ENCODE results near the gene TSSC4. TPM values are rescaled to one million over a fixed set of nuclear protein-coding genes. Genes with fewer than 3 reads are reported as not detected.

The TSSC4 gene
- total RNA-seq, 1 experiment from 2014 or later = 90.1 TPM

GRCh38 chr11:2366733-2367132, 33.8 kb upstream of the TSSC4 start:
- H3K4me3 ChIP-seq = no peak overlapping the region
- H3K36me3 ChIP-seq = no peaks in the 10 kb centered on the region
- H3K9me3 ChIP-seq = no peaks in the 10 kb centered on the region; the same call in 1 of the 2 replicates
- H3K27me3 ChIP-seq = no peaks in the 10 kb centered on the region
- no peak for DNase-seq

GRCh38 chr11:2367266-2368160, 33.0 kb upstream of the TSSC4 start:
- Histone ChIP-seq H3K9me3 (no peaks in the 10 kb centered on the region; the same call in 1 of the 2 replicates), H3K36me3 (no peaks in the 10 kb centered on the region), H3K27me3 (no peaks in the 10 kb centered on the region), H3K4me3 (no peak overlapping the region)
- no peak for DNase-seq

GRCh38 chr11:2368178-2368850, 32.2 kb upstream of the TSSC4 start:
- no peak for DNase-seq
- Histone ChIP-seq H3K9me3 (no peaks in the 10 kb centered on the region; the same call in 1 of the 2 replicates), H3K36me3 (no peaks in the 10 kb centered on the region), H3K4me3 (no peak overlapping the region), H3K27me3 (no peaks in the 10 kb centered on the region)

- Histone ChIP-seq H3K27me3 (no peaks in the 10 kb centered on the region), H3K4me3 (no peak overlapping the region), H3K9me3 (no peaks in the 10 kb centered on the region; the same call in 1 of the 2 replicates), H3K36me3 (no peaks in the 10 kb centered on the region)
- no peak for DNase-seq
Measured at GRCh38 chr11:2368851-2369180, 31.7 kb upstream of the TSSC4 start.

- no peak for DNase-seq
- Histone ChIP-seq H3K36me3 (no peaks in the 10 kb centered on the region), H3K9me3 (no peaks in the 10 kb centered on the region; the same call in 1 of the 2 replicates), H3K4me3 (no peak overlapping the region), H3K27me3 (no peaks in the 10 kb centered on the region)
Measured at GRCh38 chr11:2369320-2369719, 31.2 kb upstream of the TSSC4 start.

GRCh38 chr11:2369896-2370295, 30.7 kb upstream of the TSSC4 start:
- H3K27me3 ChIP-seq = no peaks in the 10 kb centered on the region
- no peak overlapping the region for H3K4me3 ChIP-seq
- no peak for DNase-seq
- H3K9me3 ChIP-seq = no peaks in the 10 kb centered on the region; the same call in 1 of the 2 replicates
- no peaks in the 10 kb centered on the region for H3K36me3 ChIP-seq

GRCh38 chr11:2374456-2375201, 25.9 kb upstream of the TSSC4 start:
- H3K36me3 ChIP-seq = peaks cover 9% of the 10 kb centered on the region
- no peak for DNase-seq
- H3K9me3 ChIP-seq = no peaks in the 10 kb centered on the region; the same call in 1 of the 2 replicates
- no peak overlapping the region for H3K4me3 ChIP-seq
- H3K27me3 ChIP-seq = no peaks in the 10 kb centered on the region

- no peak for DNase-seq
- H3K9me3 ChIP-seq = no peaks in the 10 kb centered on the region; the same call in 1 of the 2 replicates
- H3K36me3 ChIP-seq = peaks cover 15% of the 10 kb centered on the region
- H3K27me3 ChIP-seq = no peaks in the 10 kb centered on the region
- H3K4me3 ChIP-seq = no peak overlapping the region
Measured at GRCh38 chr11:2375341-2375853, 25.2 kb upstream of the TSSC4 start.

GRCh38 chr11:2375964-2376551, 24.5 kb upstream of the TSSC4 start:
- Histone ChIP-seq H3K27me3 (no peaks in the 10 kb centered on the region), H3K4me3 (no peak overlapping the region; the same call in 1 of the 2 replicates), H3K36me3 (peaks cover 21% of the 10 kb centered on the region), H3K9me3 (no peaks in the 10 kb centered on the region)
- no peak for DNase-seq

GRCh38 chr11:2376751-2377451, 23.6 kb upstream of the TSSC4 start, which contains the start of gene CD81:
Gene CD81 (plus strand): TSS chr11:2377310. CDS start chr11:2377550, 240 bp downstream.
- peak within 1 kb of the TSS; percentile 92 for H3K4me3 ChIP-seq
- no peaks in the 10 kb centered on the region for H3K9me3 ChIP-seq
- no peak for DNase-seq
- H3K27me3 ChIP-seq = no peaks in the 10 kb centered on the region
- peaks cover 29% of the 10 kb centered on the region for H3K36me3 ChIP-seq

GRCh38 chr11:2377511-2378443, 22.8 kb upstream of the TSSC4 start:
- H3K4me3 ChIP-seq = peak overlapping the region; percentile 92
- DNase-seq = peak; percentile 72
- peaks cover 37% of the 10 kb centered on the region for H3K36me3 ChIP-seq

GRCh38 chr11:2378527-2379210, 21.9 kb upstream of the TSSC4 start:
- Histone ChIP-seq H3K27me3 (no peaks in the 10 kb centered on the region), H3K4me3 (peak overlapping the region; percentile 92), H3K36me3 (peaks cover 40% of the 10 kb centered on the region), H3K9me3 (no peaks in the 10 kb centered on the region)
- no peak for DNase-seq

More at GRCh38 chr11:2377511-2378443, 22.8 kb upstream of the TSSC4 start:
- no peaks in the 10 kb centered on the region for H3K27me3 ChIP-seq
- no peaks in the 10 kb centered on the region for H3K9me3 ChIP-seq

GRCh38 chr11:2379466-2380174, 20.9 kb upstream of the TSSC4 start:
- DNase-seq = no peak
- H3K4me3 ChIP-seq = no peak overlapping the region
- no peaks in the 10 kb centered on the region for H3K27me3 ChIP-seq
- peaks cover 40% of the 10 kb centered on the region for H3K36me3 ChIP-seq
- H3K9me3 ChIP-seq = no peaks in the 10 kb centered on the region

GRCh38 chr11:2380396-2380795, 20.2 kb upstream of the TSSC4 start:
- DNase-seq = no peak
- Histone ChIP-seq H3K36me3 (peaks cover 46% of the 10 kb centered on the region), H3K27me3 (no peaks in the 10 kb centered on the region), H3K9me3 (no peaks in the 10 kb centered on the region), H3K4me3 (no peak overlapping the region)

Data from MG63 (cell line).